Transverse colon (tissue), 4 donors: Measurements from ENCODE around the gene ZIC2. TPM values are rescaled to one million over a fixed set of nuclear protein-coding genes. Genes with fewer than 3 reads are reported as not detected.

Experiments used
- DNase-seq: peaks from one replicate; pipeline ENCODE4 v3.0.0-alpha.2; 2019
- H3K27ac ChIP-seq, 4 donors: fragments of 200-600 bp; sonication (generic); 2 replicates each; pipeline ENCODE4 v1.5.1; 2016 to 2018; ENCODE audit warnings: inconsistent platforms in 4 of 4
- H3K27me3 ChIP-seq: fragments of 200-600 bp; sonication (generic); 2 replicates; pipeline ENCODE4 v1.5.1; 2017; ENCODE audit warnings: inconsistent platforms
- H3K36me3 ChIP-seq, 4 donors: fragments of 200-600 bp; sonication (generic); 2 replicates each; pipeline ENCODE4 v1.5.1; 2017 to 2019; ENCODE audit warnings: inconsistent platforms in 4 of 4
- H3K4me1 ChIP-seq, 4 donors: fragments of 200-600 bp; sonication (generic); 2 replicates each; pipeline ENCODE4 v1.5.1; 2017 to 2020; ENCODE audit warnings: inconsistent platforms in 4 of 4
- H3K4me3 ChIP-seq, 4 donors: fragments of 200-600 bp; sonication (generic); 1 replicate in 1 of 4; 2 replicates in 3 of 4; pipeline versions ENCODE4 v1.5.1 to v1.6.1; 2017 to 2019; ENCODE audit warnings: inconsistent platforms in 4 of 4
- H3K9me3 ChIP-seq, 2 donors: fragments of 200-600 bp; sonication (generic); 2 replicates each; pipeline ENCODE4 v1.5.1; 2017 to 2019; ENCODE audit warnings: inconsistent platforms in 2 of 2
- EP300 ChIP-seq: sonication (generic); formaldehyde crosslinking; IDR thresholded peaks from one replicate; pipeline ENCODE4 v1.6.1; 2017; ENCODE audit warnings: antibody characterized with exemption, low read depth
- POLR2A ChIP-seq: fragments of 450-650 bp; IDR thresholded peaks from one replicate; pipeline ENCODE4 v1.6.1; 2016; ENCODE audit warnings: antibody characterized with exemption, mild to moderate bottlenecking, moderate library complexity
- POLR2AphosphoS5 ChIP-seq, 3 donors: sonication (generic); formaldehyde crosslinking; IDR thresholded peaks; one replicate each; pipeline ENCODE4 v1.6.1; 2016; ENCODE audit warnings: antibody characterized with exemption in 3 of 3
- WGBS, 2 donors: methylation state at CpG; one replicate each; pipeline ENCODE4 v1.1.5; 2018; ENCODE audit warnings: low coverage in 1 of 2; 5-methylcytosine and 5-hydroxymethylcytosine counted together
- in situ Hi-C, 4 donors: fragments of 200-750 bp; cut with MboI; loops; one replicate each; pipeline versions ENCODE4 v1.15.0 to v1.15.1; 2017; ENCODE audit warnings: low sequenced_read_pairs in 3 of 4, low pct_ligation_motif_present in 1 of 4, low pct_unique_long_range_greater_than_20kb in 1 of 4
- intact Hi-C: fragments of 100-400 bp; cut with DNase I; formaldehyde crosslinking; loops from one replicate; pipeline ENCODE4 v1.15.1; 2023; ENCODE audit warnings: low total_unique reads
- total RNA-seq, 4 donors: library from RNA; depleted of rRNA; stranded (reverse); fragments of >200 nt; gene quantifications; one replicate each; pipeline ENCODE4 v1.1.0, GENCODE V29; 2016
- TF ChIP-seq, protein P1 (sequence below), 5 experiments: fragments of 200-600 bp in 3 of 5; fragments of 450-650 bp in 2 of 5; sonication (generic) in 3 of 5; IDR thresholded peaks; 1 replicate in 2 of 5; 2 replicates in 3 of 5; pipeline ENCODE4 v1.5.1; 2016 to 2017; ENCODE audit warnings: antibody characterized with exemption in 5 of 5, inconsistent platforms in 3 of 5, mild to moderate bottlenecking in 2 of 5, moderate library complexity in 1 of 5

Gene ZIC2
- total RNA-seq, 4 donors from 2014 or later, result not detected

DNA sequence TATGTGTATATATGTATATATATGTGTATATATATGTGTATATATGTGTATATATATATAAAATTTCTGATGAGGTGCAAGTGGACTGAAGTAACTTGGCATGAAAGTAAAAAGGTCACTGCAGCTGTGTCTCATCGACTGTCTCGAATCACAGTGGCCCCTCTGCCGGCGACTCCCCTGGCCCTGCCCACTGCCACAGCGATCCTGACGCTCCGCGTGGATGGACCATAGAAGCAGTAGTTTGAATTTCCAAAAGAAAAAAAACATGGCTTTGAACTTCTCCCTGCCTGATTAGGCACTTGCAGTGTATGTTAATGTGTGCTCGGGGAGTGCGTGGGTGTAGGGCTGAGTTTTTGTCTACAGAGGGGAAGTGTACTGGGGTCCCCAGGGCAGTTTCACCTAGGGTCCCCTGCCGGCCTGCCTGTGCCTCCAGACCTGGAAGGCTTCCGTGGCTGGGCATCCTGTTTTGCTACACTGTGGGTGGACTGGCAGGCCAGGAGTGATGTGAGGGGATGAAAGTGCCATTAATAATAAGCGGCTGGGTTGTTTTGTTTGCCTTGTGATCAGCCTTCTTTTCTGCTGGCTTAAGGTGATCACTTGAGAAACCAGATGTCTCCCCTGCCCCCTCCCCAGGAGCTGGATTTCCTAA, 20.8 kb upstream of the ZIC2 start:
- intact Hi-C loops, result loop anchor here (5.0 kb wide), 1 partner anchor 867 kb away; no protein-coding TSS in a partner anchor
- no peak overlapping the region for H3K27ac ChIP-seq
- peaks cover 16 to 36% (median 29%) of the 10 kb centered on the region in 4 donors for H3K4me1 ChIP-seq
- H3K4me3 ChIP-seq, result no peak overlapping the region
- no peaks in the 10 kb centered on the region for H3K9me3 ChIP-seq
- DNase-seq, result no peak
- peaks cover 100% of the 10 kb centered on the region for H3K27me3 ChIP-seq
- no peaks in the 10 kb centered on the region for H3K36me3 ChIP-seq
- TF ChIP-seq POLR2AphosphoS5 (IDR thresholded peaks at IDR 0.05), result no peak
- no peak for TF ChIP-seq POLR2A
- TF ChIP-seq, protein P1, sequence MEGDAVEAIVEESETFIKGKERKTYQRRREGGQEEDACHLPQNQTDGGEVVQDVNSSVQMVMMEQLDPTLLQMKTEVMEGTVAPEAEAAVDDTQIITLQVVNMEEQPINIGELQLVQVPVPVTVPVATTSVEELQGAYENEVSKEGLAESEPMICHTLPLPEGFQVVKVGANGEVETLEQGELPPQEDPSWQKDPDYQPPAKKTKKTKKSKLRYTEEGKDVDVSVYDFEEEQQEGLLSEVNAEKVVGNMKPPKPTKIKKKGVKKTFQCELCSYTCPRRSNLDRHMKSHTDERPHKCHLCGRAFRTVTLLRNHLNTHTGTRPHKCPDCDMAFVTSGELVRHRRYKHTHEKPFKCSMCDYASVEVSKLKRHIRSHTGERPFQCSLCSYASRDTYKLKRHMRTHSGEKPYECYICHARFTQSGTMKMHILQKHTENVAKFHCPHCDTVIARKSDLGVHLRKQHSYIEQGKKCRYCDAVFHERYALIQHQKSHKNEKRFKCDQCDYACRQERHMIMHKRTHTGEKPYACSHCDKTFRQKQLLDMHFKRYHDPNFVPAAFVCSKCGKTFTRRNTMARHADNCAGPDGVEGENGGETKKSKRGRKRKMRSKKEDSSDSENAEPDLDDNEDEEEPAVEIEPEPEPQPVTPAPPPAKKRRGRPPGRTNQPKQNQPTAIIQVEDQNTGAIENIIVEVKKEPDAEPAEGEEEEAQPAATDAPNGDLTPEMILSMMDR (IDR thresholded peaks at IDR 0.05), result no peak
- TF ChIP-seq EP300, result no peak
- in situ Hi-C loops, result no loop called here
- 0 to 20% methylated on average over 3 to 13 of the region's 13 CpGs for WGBS, 2 donors

DNA sequence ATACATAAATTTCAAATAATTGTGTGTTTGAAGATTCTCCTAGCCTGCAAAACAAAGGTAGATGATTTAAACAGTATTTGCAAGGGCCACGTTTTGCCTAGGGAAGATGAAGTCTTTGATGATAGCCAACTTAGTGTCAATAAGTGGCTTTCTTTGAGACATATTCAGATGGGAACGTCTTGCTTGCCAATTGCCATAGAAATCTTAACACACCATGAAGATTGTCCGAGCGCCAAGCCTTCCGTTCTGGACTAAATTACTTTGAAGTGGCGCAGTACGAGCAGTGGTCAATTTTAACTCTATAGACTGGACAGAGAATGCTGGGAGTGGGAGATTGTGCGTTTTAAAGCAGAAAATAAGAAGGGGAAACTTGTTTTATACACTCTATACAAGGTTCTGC, 19.9 kb upstream of the ZIC2 start:
- H3K27me3 ChIP-seq, result peaks cover 100% of the 10 kb centered on the region

DNA sequence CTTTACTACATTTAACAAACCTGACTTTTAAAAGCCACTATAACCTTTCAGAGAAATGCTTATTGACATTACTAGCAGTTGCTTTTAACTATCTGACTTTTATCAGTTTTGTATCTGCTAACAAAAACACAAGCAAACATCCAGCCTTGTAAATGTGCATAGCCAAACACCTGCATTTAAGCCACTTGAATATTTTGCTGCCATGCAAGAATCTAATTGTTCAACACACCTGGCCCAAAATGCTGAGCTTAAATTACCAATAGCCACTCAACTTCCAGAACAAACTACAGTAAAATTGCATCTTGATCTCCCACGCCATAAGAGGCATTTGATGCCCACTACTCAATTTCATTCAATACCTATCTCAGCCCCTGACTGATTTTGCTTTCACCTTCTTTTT, 19.3 kb upstream of the ZIC2 start:
- Histone ChIP-seq H3K9me3 (no peaks in the 10 kb centered on the region), H3K27me3 (peaks cover 100% of the 10 kb centered on the region), H3K27ac (no peak overlapping the region), H3K4me1 (peaks cover 1 to 21% (median 15%) of the 10 kb centered on the region in 4 donors), H3K4me3 (no peak overlapping the region), H3K36me3 (no peaks in the 10 kb centered on the region)
- in situ Hi-C loops, result no loop called here
- no peak for DNase-seq
- WGBS, 2 donors, result 37 to 43% methylated on average over 1 of the region's 1 CpG
- TF ChIP-seq POLR2A (no peak), EP300 (no peak), POLR2AphosphoS5 (IDR thresholded peaks at IDR 0.05) (no peak)
- TF ChIP-seq, protein P1 (IDR thresholded peaks at IDR 0.05), result no peak
- intact Hi-C loops, result loop anchor here (5.0 kb wide), 1 partner anchor 865 kb away; no protein-coding TSS in a partner anchor

More for the DNA sequence above, 19.9 kb upstream of the ZIC2 start:
- H3K36me3 ChIP-seq, result no peaks in the 10 kb centered on the region
- WGBS, 2 donors, result 0 to 58% methylated on average over 1 to 8 of the region's 8 CpGs
- DNase-seq, result no peak
- no peaks in the 10 kb centered on the region for H3K9me3 ChIP-seq
- H3K27ac ChIP-seq, result no peak overlapping the region
- no peak overlapping the region for H3K4me3 ChIP-seq
- TF ChIP-seq, protein P1 (IDR thresholded peaks at IDR 0.05), result no peak
- TF ChIP-seq POLR2AphosphoS5 (IDR thresholded peaks at IDR 0.05) (no peak), EP300 (no peak), POLR2A (no peak)
- intact Hi-C loops (loop anchor here (5.0 kb wide), 1 partner anchor 866 kb away; no protein-coding TSS in a partner anchor), in situ Hi-C loops (no loop called here)
- H3K4me1 ChIP-seq, result peaks cover 7 to 27% (median 21%) of the 10 kb centered on the region in 4 donors

DNA sequence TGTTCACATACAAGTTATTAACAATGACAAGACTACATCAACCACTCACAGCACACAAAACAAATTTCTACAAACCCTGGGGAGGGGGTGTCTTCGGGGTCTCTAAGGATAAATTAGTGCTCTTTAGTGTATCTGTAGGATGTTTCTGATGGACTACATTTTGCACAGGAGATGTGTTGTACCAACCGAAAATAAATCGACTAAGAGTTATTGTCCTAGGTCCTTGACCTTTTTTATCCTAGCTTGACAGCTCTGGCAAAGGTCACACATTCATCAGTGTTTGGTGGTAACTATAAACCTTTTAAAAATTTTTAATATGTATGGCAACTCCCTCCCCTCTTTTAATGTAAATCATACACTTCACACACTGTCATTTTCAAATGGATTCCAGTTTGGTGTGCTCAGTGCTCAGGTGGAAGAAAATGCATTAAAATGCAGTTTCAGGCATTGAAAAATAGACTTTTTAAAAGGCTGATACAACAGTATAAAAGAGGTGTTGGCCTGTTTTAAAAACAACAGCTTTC, 17.7 kb upstream of the ZIC2 start:
- WGBS, 2 donors, result 13 to 30% methylated on average over 3 of the region's 3 CpGs
- Histone ChIP-seq H3K9me3 (no peaks in the 10 kb centered on the region), H3K36me3 (no peaks in the 10 kb centered on the region), H3K27me3 (peaks cover 100% of the 10 kb centered on the region), H3K4me1 (peaks cover 8 to 27% (median 23%) of the 10 kb centered on the region in 4 donors), H3K4me3 (no peak overlapping the region), H3K27ac (no peak overlapping the region)
- intact Hi-C loops (loop anchor here (5.0 kb wide), 1 partner anchor 863 kb away; no protein-coding TSS in a partner anchor), in situ Hi-C loops (no loop called here)
- no peak for TF ChIP-seq POLR2AphosphoS5 (IDR thresholded peaks at IDR 0.05)
- TF ChIP-seq EP300, result no peak
- no peak for TF ChIP-seq POLR2A
- TF ChIP-seq, protein P1 (IDR thresholded peaks at IDR 0.05), result no peak
- no peak for DNase-seq
